K562 (cell line): ENCODE results near the gene YARS1.

Experiments used
- CBX5 ChIP-seq: IDR thresholded peaks from 2 replicates; pipeline ENCODE4 v1.6.1; 2014; ENCODE audit warnings: low read depth, borderline replicate concordance
- FOXJ2 ChIP-seq: fragments of 200-800 bp; sonication (Bioruptor generic); IDR thresholded peaks from 2 replicates; pipeline ENCODE4 v1.6.1; 2016; ENCODE audit warnings: missing genetic modification characterization, missing compliant biosample characterization
- FOXM1 ChIP-seq, 2 experiments: fragments of 450-650 bp in 1 of 2; sonication (generic) in 1 of 2; formaldehyde crosslinking in 1 of 2; IDR thresholded peaks; 2 replicates each; pipeline versions ENCODE4 v1.6.1 to v1.9.0; 2017 to 2022; ENCODE audit warnings: low read depth in 2 of 2, mild to moderate bottlenecking in 2 of 2, missing genetic modification reagents in 1 of 2, moderate library complexity in 1 of 2
- HES1 ChIP-seq: fragments of 450-650 bp; IDR thresholded peaks from 2 replicates; pipeline ENCODE4 v1.6.1; 2016; ENCODE audit warnings: low read depth, mild to moderate bottlenecking, moderate library complexity
- MTA3 ChIP-seq: fragments of 450-650 bp; formaldehyde crosslinking; IDR thresholded peaks from 2 replicates; pipeline ENCODE4 v1.6.1; 2017; ENCODE audit warnings: mild to moderate bottlenecking, borderline replicate concordance
- POLR2A ChIP-seq: fragments of 450-650 bp; conservative IDR thresholded peaks from 2 replicates; pipeline ENCODE4 v1.6.1; 2016
- RAD21 ChIP-seq, 2 experiments: fragments of 250-450 bp in 1 of 2; fragments of 450-650 bp in 1 of 2; sonication (Bioruptor Pico) in 1 of 2; formaldehyde crosslinking in 1 of 2; IDR thresholded peaks in 1 of 2; conservative IDR thresholded peaks in 1 of 2; 2 replicates each; pipeline versions ENCODE4 v1.4.0 to v1.8.0; 2020 to 2022; ENCODE audit warnings: mild to moderate bottlenecking in 2 of 2, moderate library complexity in 1 of 2
- ZC3H11A ChIP-seq: IDR thresholded peaks from 2 replicates; pipeline ENCODE4 v1.6.1; 2012; ENCODE audit warnings: low read depth, low read length, improper control_type of control experiment
- ZKSCAN1 ChIP-seq: fragments of 150-350 bp; IDR thresholded peaks from 2 replicates; pipeline ENCODE4 v1.6.1; 2016; ENCODE audit warnings: low read depth, low read length

GRCh38 chr1:32749332-32749731 is 67.8 kb downstream of the YARS1 start:
- no peak for TF ChIP-seq FOXM1 (IDR thresholded peaks at IDR 0.05; ENCODE audit: low read depth)
- no peak for TF ChIP-seq FOXM1 (CRISPR knock-in tag; IDR thresholded peaks at IDR 0.05; ENCODE audit: low read depth)
- TF ChIP-seq ZC3H11A, result no peak
- TF ChIP-seq MTA3, result no peak
- TF ChIP-seq ZKSCAN1, result no peak
- TF ChIP-seq POLR2A, result no peak
- TF ChIP-seq FOXJ2 (tag), result no peak
- TF ChIP-seq HES1, result no peak
- peak in 1 of 2 experiments; percentile 11; a peak in 1 of 4 replicates for TF ChIP-seq RAD21 (CRISPR knock-in tag; conservative IDR thresholded peaks at IDR 0.05 in 1 of 2, IDR thresholded peaks at IDR 0.05 in 1 of 2)
- TF ChIP-seq CBX5, result no peak
